WTC11 (cell line): ENCODE results near the gene SPAG9. TPM values are rescaled to one million over a fixed set of nuclear protein-coding genes. Genes with fewer than 3 reads are reported as not detected.
A peak's percentile ranks its signal among the peaks of the same experiment; 100 is the strongest.

ENCODE experiments used
- ATAC-seq: fragments of 200-7000 bp; cut with Tn5 transposase; 2 replicates; pipeline ENCODE4 v1.10.0; 2021; ENCODE audit warnings: mild to moderate bottlenecking, moderate library complexity
- CTCF ChIA-PET: fragments of 300-600 bp; sonication (Branson Sonifier 250); formaldehyde crosslinking; loops from one replicate; lab custom pipeline; 2021; ENCODE audit warnings: antibody characterized with exemption; lab: Charles Lee
- POLR2A ChIA-PET: fragments of 350-600 bp; sonication (Branson Sonifier 250); formaldehyde crosslinking; loops from one replicate; lab custom pipeline; 2021; ENCODE audit warnings: antibody characterized with exemption; lab: Charles Lee
- DNase-seq: peaks from one replicate; pipeline ENCODE4 v3.0.0; 2021; ENCODE audit warnings: low spot score
- H3K27ac Mint-ChIP-seq: 2 replicates; pipeline ENCODE4 v1.8.0; 2021; ENCODE audit warnings: mixed read lengths
- H3K27me3 Mint-ChIP-seq: 2 replicates; pipeline ENCODE4 v1.8.0; 2021; ENCODE audit warnings: low read depth, mild to moderate bottlenecking, moderate library complexity, mixed read lengths
- H3K36me3 Mint-ChIP-seq: 2 replicates; pipeline ENCODE4 v1.8.0; 2021; ENCODE audit warnings: mixed read lengths
- H3K4me1 Mint-ChIP-seq: 2 replicates; pipeline ENCODE4 v1.8.0; 2022; ENCODE audit warnings: mixed read lengths
- H3K4me3 Mint-ChIP-seq: 2 replicates; pipeline ENCODE4 v1.8.0; 2021; ENCODE audit warnings: mild to moderate bottlenecking, moderate library complexity, mixed read lengths
- H3K9me3 Mint-ChIP-seq: 2 replicates; pipeline ENCODE4 v1.8.0; 2021; ENCODE audit warnings: mixed read lengths
- ARID4B ChIP-seq: sonication (generic); formaldehyde crosslinking; IDR thresholded peaks from 2 replicates; pipeline ENCODE4 v1.8.0; 2023; ENCODE audit warnings: missing genetic modification reagents, mild to moderate bottlenecking, borderline replicate concordance
- CDX4 ChIP-seq: fragments of 250-450 bp; sonication (Bioruptor Pico); IDR thresholded peaks from 2 replicates; pipeline ENCODE4 v1.9.0; 2021; ENCODE audit warnings: moderate library complexity, mild to moderate bottlenecking, inconsistent platforms, borderline replicate concordance
- E2F4 ChIP-seq: sonication (generic); formaldehyde crosslinking; IDR thresholded peaks from 2 replicates; pipeline ENCODE4 v1.8.1; 2022; ENCODE audit warnings: low read depth, mild to moderate bottlenecking, moderate library complexity, missing genetic modification reagents, borderline replicate concordance
- FOXP4 ChIP-seq: sonication (generic); formaldehyde crosslinking; IDR thresholded peaks from 2 replicates; pipeline ENCODE4 v1.8.0; 2022; ENCODE audit warnings: mild to moderate bottlenecking, missing genetic modification reagents
- GRHL2 ChIP-seq: fragments of 250-450 bp; sonication (Bioruptor Pico); IDR thresholded peaks from 2 replicates; pipeline ENCODE4 v1.8.0; 2022; ENCODE audit warnings: mild to moderate bottlenecking, moderate library complexity; ENCODE audit not compliant: insufficient replicate concordance, severe bottlenecking
- JUN ChIP-seq: sonication (generic); formaldehyde crosslinking; IDR thresholded peaks from 2 replicates; pipeline ENCODE4 v1.8.0; 2023; ENCODE audit warnings: mild to moderate bottlenecking, missing genetic modification reagents
- MAX ChIP-seq: sonication (generic); formaldehyde crosslinking; IDR thresholded peaks from 2 replicates; pipeline ENCODE4 v1.8.0; 2022; ENCODE audit warnings: mild to moderate bottlenecking, missing genetic modification reagents
- MXD4 ChIP-seq: fragments of 250-450 bp; sonication (Bioruptor Pico); IDR thresholded peaks from 2 replicates; pipeline ENCODE4 v1.8.0; 2021; ENCODE audit warnings: mild to moderate bottlenecking, moderate library complexity, borderline replicate concordance
- OVOL2 ChIP-seq: fragments of 250-450 bp; sonication (Bioruptor Pico); IDR thresholded peaks from 2 replicates; pipeline ENCODE4 v1.9.0; 2021; ENCODE audit warnings: mild to moderate bottlenecking, borderline replicate concordance
- TEAD4 ChIP-seq: sonication (generic); formaldehyde crosslinking; IDR thresholded peaks from 2 replicates; pipeline ENCODE4 v1.8.0; 2022; ENCODE audit warnings: mild to moderate bottlenecking, missing genetic modification reagents
- TP53 ChIP-seq: sonication (generic); formaldehyde crosslinking; IDR thresholded peaks from 2 replicates; pipeline ENCODE4 v1.8.1; 2023; ENCODE audit warnings: mild to moderate bottlenecking, missing genetic modification reagents
- ZBTB43 ChIP-seq: sonication (generic); formaldehyde crosslinking; IDR thresholded peaks from 2 replicates; pipeline ENCODE4 v1.8.1; 2023; ENCODE audit warnings: mild to moderate bottlenecking, missing genetic modification reagents
- ZSCAN18 ChIP-seq: fragments of 250-450 bp; sonication (Bioruptor Pico); IDR thresholded peaks from 2 replicates; pipeline ENCODE4 v2.1.2; 2022; ENCODE audit warnings: mild to moderate bottlenecking, moderate library complexity
- total RNA-seq: library from RNA; stranded (reverse); gene quantifications from 3 replicates; pipeline ENCODE4 v1.2.3, GENCODE V29; 2021
- TF ChIP-seq, protein P1 (sequence below): fragments of 250-450 bp; sonication (Bioruptor Pico); IDR thresholded peaks from 2 replicates; pipeline ENCODE4 v1.8.0; 2021; ENCODE audit warnings: mild to moderate bottlenecking
- TF ChIP-seq, protein P2 (sequence below): sonication (generic); formaldehyde crosslinking; IDR thresholded peaks from 2 replicates; pipeline ENCODE4 v1.8.0; 2022; ENCODE audit warnings: mild to moderate bottlenecking, missing genetic modification reagents

Gene SPAG9
- total RNA-seq, 1 experiment from 2014 or later = 51.9 TPM

GRCh38 chr17:51165680-51166197 lies 45.1 kb upstream of the SPAG9 start:
- H3K9me3 Mint-ChIP-seq = no peaks in the 10 kb centered on the region
- H3K4me1 Mint-ChIP-seq = peaks cover 16% of the 10 kb centered on the region
- H3K4me3 Mint-ChIP-seq = peak overlapping the region; percentile 93
- TF ChIP-seq TP53 (CRISPR knock-in tag) (no peak), FOXP4 (CRISPR knock-in tag) (no peak), MAX (0 out of 2 replicates have a peak, but pooled peaks have one; percentile 8), JUN (CRISPR knock-in tag) (0 out of 2 replicates have a peak, but pooled peaks have one; percentile 4)
- TF ChIP-seq, protein P1, sequence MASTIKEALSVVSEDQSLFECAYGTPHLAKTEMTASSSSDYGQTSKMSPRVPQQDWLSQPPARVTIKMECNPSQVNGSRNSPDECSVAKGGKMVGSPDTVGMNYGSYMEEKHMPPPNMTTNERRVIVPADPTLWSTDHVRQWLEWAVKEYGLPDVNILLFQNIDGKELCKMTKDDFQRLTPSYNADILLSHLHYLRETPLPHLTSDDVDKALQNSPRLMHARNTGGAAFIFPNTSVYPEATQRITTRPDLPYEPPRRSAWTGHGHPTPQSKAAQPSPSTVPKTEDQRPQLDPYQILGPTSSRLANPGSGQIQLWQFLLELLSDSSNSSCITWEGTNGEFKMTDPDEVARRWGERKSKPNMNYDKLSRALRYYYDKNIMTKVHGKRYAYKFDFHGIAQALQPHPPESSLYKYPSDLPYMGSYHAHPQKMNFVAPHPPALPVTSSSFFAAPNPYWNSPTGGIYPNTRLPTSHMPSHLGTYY (CRISPR knock-in tag) = peak; percentile 30; the same call in 1 of the 2 replicates
- no peaks in the 10 kb centered on the region for H3K27me3 Mint-ChIP-seq
- CTCF ChIA-PET = interaction anchor here (0.6 to 2.2 kb wide), 8 partner anchors 12 to 209 kb away, joined by 3 to 17 read pairs (median 4); partner anchors contain the start of genes MBTD1 and NME1
- peaks cover 54% of the 10 kb centered on the region for H3K36me3 Mint-ChIP-seq
- POLR2A ChIA-PET = interaction anchor here (1.0 to 2.4 kb wide), 6 partner anchors 10 to 299 kb away, joined by 3 to 15 read pairs (median 5); partner anchors contain the start of genes NME1 and SPAG9
- H3K27ac Mint-ChIP-seq = peak overlapping the region; percentile 97
- DNase-seq = peak; percentile 38
- peak; percentile 34 for ATAC-seq

- H3K9me3 Mint-ChIP-seq = no peaks in the 10 kb centered on the region
- H3K4me1 Mint-ChIP-seq = peaks cover 16% of the 10 kb centered on the region
- peak overlapping the region; percentile 93 for H3K4me3 Mint-ChIP-seq
- ChIA-PET POLR2A (interaction anchor here (0.6 to 2.4 kb wide), 7 partner anchors 9 to 409 kb away, joined by 3 to 15 read pairs (median 5); partner anchors contain the start of genes NME1 and SPAG9), CTCF (interaction anchor here (1.4 to 2.2 kb wide), 3 partner anchors 12 to 208 kb away, joined by 3 to 17 read pairs (median 4); partner anchors contain the start of gene NME1)
- ATAC-seq = peak; percentile 10
- no peaks in the 10 kb centered on the region for H3K27me3 Mint-ChIP-seq
- peak; percentile 29 for DNase-seq
- H3K36me3 Mint-ChIP-seq = peaks cover 54% of the 10 kb centered on the region
- H3K27ac Mint-ChIP-seq = peak overlapping the region; percentile 97
- TF ChIP-seq ZSCAN18 (no peak), ARID4B (CRISPR knock-in tag) (no peak), TEAD4 (CRISPR knock-in tag) (no peak), GRHL2 (no peak), OVOL2 (CRISPR knock-in tag) (no peak), MXD4 (no peak), ZBTB43 (CRISPR knock-in tag) (no peak), E2F4 (CRISPR knock-in tag) (no peak), CDX4 (CRISPR knock-in tag) (no peak)
- TF ChIP-seq, protein P2, sequence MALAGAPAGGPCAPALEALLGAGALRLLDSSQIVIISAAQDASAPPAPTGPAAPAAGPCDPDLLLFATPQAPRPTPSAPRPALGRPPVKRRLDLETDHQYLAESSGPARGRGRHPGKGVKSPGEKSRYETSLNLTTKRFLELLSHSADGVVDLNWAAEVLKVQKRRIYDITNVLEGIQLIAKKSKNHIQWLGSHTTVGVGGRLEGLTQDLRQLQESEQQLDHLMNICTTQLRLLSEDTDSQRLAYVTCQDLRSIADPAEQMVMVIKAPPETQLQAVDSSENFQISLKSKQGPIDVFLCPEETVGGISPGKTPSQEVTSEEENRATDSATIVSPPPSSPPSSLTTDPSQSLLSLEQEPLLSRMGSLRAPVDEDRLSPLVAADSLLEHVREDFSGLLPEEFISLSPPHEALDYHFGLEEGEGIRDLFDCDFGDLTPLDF (CRISPR knock-in tag) = no peak
These were observed 44.4 kb upstream of the SPAG9 start for GRCh38 chr17:51164911-51165679.
